GM21786 (cell line): ENCODE results near the gene ALDH9A1.
"Not testable (repeated sequence)": the region's sequence is repeated elsewhere in the genome, so short reads cannot be mapped to it uniquely, and the experiment has no call there.

Source experiments
- ATAC-seq: cut with Tn5 transposase; IDR thresholded peaks from one replicate; pipeline ENCODE4 v1.9.1; 2021; ENCODE audit not compliant: unreplicated experiment

Gene ALDH9A1

DNA sequence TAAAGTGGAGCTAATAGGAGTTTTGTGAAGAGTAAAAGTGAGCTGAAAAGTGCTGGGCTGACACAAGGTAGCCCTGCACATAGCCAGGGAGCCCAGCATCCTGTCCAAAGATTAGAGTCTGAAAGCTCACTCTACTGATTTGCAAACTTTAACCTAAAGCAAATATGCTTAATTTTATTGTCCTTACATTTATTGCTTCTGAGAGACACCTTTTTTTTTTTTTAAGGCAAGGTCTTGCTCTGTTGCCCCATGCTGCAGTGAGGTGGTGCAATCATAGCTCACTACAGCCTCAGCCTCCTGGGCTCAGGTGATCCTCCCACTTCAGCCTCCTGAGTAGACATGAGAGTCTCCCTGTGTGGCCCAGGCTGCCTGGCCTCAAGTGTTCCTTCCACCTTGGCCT lies 50.8 kb downstream of the ALDH9A1 start:
- no peak for ATAC-seq

DNA sequence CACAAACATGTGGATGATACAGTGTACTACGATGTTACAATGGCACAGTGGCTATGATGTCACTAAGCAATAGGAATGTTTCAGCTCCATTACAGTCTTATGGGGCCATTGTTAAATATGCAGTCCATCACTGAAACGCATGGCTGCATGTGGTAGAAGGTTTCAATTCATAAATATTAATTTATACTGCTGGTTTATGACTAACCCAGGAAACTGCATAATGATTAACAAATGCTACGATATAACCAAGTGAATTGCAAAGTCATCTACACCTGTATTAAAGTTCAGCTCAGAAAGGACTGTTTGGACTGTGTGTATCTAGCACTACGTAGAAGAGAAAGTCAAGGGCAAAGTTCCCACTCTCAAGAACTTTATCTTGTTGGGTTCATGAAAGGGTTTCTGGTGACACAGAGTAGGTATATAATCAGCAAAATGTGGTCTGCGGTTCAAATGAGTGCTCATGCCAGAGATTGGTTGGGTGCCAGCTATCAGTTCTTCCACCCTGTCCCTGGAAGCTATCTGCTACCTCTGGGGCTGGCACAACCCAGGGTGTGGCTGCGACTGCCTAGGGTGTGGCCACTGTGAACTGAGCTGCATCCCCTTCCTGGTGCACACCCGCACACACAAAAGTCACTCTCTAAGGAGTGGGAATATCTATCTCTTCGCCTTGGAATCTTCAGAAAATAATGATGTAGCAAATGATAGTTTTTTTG lies 52.6 kb downstream of the ALDH9A1 start:
- ATAC-seq = peak; percentile 40

DNA sequence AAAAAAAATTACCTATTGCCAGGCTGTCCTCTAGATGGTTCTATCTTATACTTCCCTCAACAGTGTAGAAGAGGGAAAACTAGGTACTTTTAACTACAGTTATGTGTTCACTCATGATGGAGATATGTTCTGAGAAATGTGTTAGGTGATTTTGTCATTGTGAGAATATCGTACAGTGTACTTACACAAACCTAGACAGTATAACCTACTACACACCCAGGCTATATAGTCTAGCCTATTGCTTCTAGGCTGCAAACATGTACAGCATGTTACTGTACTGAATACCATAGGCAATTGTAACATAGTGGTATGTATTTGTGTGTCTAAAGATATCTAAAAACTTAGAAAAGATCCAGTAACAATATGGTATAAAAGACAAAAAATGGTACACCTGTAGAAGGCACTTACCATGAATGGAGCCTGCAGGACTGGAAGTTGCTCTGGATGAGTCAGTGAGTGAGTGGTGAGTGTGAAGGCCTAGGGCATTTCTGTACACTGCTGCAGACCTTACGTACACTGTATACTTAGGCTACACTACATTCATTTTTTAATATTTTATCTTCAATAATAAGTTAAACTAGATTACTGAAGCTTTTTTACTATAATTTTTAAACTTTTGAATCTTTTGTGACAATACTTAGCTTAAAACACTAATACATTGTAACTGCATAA lies 54.2 kb downstream of the ALDH9A1 start:
- ATAC-seq = no peak

DNA sequence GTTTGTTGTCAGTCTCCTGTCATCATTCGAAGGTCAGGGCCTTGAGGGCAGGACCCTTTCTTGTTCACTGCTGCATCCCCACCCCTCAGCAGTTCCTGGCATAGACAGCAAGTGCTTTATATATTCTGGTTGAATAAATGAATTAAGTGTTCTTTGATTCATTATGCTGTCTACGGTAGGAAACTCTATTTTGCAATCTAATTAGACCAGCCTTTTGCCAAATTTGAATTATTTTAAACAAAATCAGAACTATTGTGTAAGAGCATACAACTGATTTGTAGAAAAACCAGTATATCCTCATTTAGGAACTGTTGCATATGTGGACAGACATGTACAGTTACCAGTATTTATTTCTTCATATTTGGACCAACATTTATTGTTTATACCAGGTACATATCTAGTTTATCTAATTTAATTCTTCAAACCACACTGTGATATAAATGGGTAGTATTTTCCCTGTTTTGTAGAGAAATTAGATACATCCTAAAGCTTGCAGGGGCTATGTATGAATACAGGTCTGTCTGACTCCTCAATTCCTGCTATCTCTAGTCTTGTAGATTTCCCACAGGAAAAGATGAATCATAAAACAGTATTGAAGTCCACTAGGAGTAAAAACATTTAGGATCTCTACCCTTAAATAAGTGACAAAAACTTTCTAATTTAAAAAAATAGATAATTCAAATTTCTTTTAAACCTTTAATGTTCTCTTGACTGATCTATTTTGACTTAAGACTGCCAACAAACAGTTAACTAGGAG lies 57.0 kb downstream of the ALDH9A1 start:
- ATAC-seq = no peak

DNA sequence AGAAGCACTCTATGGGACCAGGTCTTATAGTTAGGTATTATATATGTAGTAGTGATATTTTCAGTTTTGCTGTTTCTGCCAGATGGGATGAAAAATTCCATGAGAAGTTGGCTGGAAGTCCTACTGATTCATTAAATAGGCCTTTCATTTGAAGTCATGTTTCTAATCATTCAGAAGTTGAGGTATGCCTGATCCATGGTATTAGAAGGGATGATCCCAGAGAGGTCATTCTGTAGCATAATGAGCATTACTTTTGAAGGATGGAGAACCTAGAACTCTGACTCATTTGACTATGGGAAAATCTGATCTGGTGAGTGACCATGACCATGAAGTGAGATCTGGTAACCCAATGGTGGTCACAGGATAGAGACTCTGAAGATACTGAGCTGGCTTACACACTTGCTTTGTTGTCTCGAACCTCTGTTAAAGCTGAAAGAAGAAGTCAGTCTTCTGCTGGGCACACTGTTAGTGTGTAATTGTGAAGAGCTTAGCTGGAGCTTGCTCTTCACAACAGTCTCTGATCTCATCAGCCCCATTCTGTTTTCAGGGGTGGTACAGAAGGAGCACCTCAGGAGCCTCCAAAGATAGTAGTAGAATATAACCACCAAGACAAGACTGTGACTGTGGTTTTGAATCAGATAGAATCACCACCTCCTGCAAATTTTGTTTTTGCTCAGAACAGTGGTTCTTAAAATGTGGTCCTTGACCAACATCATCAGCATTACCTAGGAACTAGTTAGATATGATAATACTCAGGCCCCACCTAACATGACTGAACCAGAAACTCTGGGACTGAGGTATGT lies 58.3 kb downstream of the ALDH9A1 start:
- no peak for ATAC-seq

DNA sequence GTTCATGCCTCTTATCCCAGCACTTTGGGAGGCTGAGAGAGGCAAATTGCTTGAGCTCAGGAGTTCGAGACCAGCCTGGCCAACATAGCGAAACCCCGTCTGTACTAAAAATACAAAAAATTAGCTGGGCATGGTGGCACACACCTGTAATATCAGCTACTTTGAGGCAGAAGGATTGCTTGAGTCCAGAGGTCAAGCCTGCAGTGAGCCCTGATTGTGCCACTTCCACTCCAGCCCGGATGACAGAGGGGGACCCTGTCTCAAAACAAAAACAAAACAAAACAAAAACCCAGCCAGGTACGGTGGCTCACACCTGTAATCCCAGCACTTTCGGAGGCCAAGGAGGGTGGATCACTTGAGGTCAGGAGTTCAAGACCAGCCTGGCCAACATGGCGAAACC lies 60.2 kb downstream of the ALDH9A1 start:
- not testable (repeated sequence) for ATAC-seq

DNA sequence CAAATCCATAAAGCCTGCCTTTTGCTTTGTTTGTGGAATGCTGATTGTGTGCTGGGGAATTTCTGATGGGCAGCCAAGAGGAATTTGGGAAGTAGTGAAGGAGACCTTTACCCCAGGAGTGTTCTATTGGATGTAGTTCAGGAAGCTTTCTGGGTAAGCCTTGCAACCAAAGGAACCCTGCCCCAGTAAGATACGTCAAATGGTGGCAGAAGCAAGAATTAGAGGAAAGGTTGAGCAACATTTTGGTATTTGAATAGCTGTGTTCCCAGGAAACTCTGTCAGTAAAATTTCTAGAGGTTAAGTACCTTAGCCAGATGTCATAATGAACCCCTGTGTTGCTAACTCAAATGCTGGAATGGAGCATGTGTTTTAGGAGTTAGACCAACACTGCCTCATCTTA lies 60.9 kb downstream of the ALDH9A1 start:
- no peak for ATAC-seq

DNA sequence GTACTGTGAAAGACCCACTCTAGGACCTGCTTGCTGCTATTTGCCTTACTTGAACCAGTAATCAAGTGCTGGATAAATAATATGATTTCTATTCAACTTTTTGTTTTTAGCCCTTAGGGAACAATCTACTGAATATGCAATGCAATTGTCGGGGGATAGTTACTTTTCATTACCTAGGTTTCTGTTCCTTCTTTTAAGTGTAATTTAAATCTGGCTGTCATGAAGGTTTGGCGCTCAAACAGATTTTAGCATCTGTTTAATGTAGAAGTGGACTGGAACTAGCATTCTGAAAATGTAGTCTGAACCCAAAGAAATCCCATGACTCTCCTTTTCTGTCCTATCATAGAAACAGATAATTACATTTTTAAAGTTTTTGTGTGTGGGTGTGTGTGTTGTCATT lies 62.5 kb downstream of the ALDH9A1 start:
- no peak for ATAC-seq

DNA sequence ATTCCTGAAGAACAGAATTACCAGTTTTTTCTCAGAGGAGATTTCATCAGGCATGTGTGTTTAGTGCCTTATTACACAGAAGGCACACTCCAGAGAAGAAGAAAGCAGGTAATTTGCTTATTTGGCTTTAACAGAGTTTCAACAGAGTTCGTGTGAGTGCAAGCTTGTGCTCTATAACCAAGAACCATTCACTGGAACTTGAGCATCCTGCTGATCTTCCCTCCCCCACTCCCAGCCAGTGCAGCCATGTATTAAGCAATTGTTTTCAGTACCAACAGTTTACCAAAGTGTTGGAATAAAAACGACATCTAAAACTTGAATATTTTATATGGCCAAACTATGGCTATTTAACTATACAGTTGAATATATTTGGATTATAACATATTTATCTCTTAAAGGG lies 63.0 kb downstream of the ALDH9A1 start:
- ATAC-seq = no peak

DNA sequence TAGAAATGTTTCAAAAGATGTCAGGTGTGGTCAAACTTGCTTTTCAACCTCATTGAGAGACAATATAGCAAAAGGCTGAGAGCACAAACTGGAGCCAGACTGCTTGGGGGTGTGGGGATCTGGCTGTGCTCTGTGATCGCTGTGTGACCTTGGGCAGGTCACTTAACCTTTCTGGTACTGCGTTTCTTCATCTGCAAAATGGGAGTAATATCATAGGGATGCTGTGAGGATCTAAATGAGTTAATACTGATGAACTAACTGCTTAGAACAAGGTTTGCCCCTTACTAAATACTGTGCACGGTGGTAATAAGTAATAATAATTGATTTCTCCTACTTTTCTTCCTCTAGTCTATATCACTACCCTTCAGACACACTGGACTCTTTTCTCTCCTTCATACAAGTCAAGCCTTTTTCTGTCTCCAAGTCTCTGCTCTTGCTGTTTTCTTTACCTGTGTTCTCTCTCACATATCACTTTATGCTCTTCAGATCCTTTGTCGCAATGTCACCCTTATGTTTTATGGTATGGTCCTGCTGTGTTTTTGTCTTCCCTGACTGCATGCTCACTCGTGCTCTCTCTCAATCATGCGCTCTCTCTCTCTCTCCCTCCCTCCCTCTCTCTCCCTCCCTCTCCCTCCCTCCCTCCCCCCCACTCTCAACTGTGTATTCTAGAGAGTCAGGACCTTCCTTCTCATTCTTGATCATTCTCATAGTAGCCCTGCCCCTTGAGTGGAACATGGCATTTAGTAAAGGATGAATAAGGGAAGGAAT lies 64.0 kb downstream of the ALDH9A1 start:
- ATAC-seq = no peak

DNA sequence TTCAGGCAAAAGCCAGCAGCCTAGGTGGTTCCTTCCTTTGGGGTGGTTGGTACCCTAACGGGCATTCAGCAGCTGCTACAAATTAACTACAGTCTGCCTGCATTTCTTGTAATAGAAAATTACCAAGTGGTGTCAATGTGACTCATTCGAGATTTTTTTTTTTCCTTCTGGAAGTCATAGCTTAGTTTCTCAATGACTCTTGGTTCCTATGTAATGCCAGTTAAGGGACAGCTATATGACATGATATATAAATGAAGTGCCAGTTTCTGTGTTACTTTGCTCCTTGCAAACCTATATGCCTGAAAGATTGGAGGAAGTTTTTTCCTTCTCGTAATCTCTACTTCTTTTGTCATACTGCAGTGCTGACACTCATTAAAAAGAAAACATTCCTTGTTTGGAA lies 64.7 kb downstream of the ALDH9A1 start:
- no peak for ATAC-seq

DNA sequence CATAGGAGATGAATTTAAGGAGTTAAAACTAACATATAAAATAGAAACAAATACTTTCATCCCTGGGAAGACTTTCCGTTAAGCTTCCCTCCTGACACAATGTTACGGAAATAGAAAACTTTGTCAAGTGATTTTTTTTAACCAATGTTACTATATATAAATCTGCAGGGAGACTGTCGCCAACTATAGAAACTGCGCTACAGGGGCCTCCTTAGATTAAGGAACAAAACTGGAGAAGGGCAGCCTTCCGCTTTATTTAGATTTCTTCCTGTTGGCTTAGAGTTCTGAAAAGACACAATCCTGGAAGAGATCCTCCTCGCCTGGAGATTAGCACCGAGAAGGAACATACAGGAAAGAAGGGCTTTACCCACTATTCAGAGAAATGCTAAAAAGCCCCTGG lies 65.9 kb downstream of the ALDH9A1 start:
- ATAC-seq = no peak

DNA sequence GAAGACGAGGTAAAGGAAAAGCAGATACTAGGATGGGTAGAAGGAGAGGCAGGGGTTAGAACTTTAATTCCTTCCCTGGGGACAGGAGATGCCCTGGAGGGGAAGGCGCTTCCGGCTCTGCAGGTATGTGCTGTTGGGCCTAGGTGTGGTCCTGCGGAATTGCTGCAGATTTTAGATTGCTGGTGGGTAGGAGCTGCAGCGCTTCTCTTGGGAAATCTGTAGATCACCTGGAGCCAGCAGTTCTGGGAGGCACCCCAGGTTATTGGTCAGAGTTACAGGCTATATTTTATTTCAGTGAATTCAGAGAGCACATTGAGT lies 66.3 kb downstream of the ALDH9A1 start:
- no peak for ATAC-seq

DNA sequence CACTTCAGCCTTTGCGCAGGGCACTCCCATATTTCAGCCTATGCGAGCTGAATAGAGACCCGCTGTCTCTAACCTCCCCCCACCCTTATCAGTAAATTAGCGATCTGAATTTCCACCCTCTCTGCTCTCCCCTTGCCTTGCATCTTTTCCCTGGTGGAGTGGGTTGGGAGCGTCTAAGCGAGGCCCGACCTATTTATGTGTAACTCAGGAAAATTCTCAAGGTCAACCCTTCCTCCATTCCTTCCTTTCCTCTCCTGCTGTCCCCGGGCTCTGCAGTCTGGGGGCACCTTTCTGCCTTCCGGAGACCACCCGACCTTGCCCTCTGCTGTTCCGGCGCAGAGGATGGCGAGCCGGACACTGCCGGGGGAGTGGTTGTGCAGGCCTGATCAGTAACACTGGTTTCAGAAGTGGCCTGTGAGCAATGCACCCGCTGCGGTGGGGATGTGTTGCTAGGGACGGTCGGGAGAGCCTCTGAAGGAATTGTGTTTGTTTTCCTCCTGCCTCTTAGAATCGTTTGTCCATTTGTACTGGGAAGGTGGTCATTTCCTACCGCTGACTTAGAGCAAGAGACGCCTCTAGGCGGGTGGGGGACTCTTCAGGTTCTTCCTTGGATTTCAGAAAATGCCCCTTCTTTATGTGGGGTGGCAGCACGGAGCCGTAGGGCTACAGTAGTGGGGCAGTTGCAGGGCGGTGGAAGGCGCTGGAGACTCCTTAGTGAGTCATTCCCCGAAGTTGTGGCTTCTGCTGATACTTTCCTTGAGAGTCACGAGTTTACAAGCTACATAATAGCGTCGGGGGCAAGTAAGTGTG lies 66.8 kb downstream of the ALDH9A1 start:
- ATAC-seq = peak; percentile 36

DNA sequence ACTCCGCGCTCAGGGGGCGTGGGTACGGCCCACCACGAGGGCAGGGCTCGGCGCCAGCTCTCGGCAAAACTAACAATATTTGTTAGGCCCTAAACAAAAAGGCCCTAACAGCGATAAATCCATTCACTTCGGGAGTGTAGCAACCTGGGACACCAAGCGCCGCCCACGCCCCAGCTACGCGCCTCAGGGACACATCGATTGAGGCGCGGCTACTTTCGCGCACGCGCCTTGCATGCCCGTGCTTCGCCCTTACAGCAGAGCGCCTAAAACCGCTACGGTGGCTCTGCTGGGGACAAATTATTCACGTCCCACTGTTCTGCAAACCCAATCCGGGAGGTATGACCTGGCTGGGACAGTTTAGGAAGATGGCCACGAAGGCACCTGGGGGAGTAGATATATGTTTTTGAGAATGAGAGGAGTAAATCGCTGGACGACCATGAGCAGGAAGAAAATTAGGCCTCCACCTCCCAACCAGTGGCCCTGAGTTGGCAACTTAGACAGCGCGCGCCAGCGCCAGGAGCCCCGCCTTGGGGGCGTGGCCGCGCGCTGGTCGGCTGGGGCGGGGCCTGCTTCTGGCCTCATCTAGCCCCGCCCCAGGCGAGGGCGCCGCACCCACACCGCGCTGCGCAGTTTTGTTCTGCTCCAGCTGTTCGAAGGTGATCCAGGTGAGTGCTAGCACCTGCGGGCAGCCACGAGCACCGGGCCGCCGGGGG lies 67.6 kb downstream of the ALDH9A1 start, which contains the start of gene MGST3:
Gene MGST3, plus strand, starts transcription at position 606 of the 713 bp plus-strand sequence. CDS start 18,614 bp downstream, outside the sequence.
- ATAC-seq = peak; percentile 80

DNA sequence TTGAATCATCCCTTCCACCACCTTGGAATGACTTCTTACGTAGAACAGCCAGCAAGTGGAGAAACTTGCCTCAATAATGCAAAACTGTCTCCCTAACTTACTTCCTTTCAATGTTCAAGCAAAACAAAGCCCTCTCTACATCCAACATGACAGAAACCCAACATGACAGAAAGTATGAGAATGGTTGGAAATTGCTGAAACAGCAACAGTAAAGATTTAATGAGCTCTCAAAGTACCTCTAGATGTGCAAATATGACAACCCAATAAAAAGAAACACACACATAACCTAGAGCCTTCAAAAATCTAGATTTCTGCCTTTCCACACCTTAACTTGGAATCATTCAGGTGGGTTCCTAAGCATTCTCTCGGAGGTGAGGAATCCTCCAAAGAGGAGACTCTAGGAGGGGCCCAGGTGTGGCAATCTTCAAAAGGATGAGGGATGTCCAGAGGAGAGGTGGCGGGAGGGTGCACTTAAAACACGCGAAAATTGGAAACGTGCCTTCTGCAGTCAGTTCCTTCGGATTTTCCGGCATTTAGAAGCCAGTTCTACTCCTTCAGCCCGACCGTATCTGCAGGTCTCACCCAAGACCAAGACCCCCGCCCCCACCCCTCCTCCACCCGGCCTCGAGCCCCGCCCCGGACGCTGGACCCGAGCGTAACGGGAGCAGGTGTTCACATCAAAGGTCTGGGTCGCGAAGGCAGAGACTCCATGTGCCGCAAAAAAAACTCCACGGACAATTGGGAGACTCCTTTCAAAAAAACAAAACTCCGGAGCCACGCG lies 68.3 kb downstream of the ALDH9A1 start:
- ATAC-seq = no peak

DNA sequence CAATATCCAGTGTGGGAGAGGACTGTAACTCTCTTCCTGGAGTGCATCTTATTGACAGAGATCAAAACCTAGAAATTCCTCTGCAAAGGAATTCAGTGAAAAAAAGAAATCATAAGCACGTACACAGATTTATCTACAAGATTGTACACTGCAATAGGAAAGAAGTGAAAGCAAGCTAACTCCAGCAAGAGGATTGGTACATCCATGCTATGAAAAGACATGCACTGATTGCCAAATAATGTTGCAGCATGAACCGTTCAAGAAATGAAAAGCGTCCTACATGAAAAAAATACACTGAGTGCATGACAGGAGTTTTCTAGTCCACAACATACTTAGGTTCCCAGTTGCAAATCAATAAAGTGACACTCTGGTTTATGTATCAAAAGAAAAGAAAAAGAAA lies 69.2 kb downstream of the ALDH9A1 start:
- ATAC-seq = no peak

DNA sequence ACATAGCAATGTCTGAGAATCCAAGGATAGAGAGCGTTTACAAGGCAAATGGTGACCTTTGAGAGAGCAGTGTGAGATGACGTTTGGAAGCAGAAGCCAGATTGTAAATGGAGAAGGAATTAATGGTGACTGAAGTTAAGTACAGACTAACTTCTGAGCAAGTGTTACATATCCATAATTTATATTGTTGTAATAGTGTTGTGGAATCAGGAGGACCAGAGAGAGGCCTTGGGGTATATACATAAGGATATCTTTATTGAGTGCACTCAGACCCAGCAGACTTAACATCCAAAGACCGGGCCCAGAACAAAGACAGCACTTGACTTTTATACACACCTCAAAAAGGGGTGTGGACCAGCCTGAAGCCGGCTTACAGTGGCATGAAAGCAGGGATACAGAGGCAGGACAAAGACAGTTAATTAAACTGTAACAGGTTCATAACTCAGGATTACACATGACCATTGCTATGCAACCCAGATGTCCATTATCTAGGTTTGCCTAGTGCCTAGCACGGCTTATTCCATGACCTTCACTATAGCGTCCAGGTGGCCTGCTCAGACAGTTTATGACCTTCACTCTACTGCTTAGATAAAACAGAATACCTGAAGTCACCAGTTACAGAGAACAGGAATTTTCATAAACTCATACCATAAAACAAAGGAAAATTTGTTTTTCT lies 70.1 kb downstream of the ALDH9A1 start:
- ATAC-seq = no peak
